ENCODE data around the gene C2CD2.

The C2CD2 gene

DNA sequence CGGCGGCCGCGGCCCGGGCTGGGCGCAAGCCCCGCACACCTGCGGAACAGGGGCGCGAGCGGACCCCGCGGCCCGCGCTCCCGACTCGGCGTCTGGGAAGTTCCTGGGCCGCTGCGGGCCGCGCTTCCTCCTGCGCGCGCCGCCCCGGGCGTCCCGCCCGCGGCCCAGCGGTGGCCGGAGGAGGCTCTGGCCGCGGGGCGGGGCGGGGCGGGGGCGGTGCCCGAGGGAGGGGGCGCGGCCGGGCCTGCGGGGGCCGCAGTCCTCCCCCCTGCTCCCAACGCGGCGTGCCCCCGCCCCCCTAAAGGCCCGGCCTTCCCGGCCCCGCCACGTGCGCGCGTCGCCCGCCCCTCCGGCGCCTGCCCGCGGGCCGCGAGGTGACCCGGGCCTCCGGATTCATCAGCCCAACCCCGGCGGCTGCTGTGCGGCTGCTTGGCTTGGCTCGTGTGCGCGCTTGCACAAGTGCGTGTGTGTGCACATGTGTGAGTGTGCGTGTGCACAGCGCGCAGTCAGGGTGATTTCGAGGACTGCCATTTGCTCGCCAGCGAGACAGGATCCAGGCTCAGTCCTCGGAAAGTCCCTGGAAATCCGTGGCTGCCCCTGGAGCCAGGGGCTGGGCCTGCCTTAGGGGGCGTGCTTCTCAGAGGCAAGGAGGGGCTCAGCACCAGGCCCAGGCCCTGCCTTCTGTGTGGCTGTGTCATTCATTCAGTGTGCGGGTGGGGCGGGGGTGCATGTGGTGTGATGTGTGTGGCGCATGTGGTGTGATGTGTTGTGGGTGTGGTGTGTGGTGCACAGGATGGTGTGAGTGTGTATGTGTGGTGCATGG, at the start of gene C2CD2:
Gene C2CD2, minus strand, starts transcription at position 188 of the 823 bp plus-strand sequence. CDS start 370 bp downstream, outside the sequence.
- TF ChIP-seq, protein P1, sequence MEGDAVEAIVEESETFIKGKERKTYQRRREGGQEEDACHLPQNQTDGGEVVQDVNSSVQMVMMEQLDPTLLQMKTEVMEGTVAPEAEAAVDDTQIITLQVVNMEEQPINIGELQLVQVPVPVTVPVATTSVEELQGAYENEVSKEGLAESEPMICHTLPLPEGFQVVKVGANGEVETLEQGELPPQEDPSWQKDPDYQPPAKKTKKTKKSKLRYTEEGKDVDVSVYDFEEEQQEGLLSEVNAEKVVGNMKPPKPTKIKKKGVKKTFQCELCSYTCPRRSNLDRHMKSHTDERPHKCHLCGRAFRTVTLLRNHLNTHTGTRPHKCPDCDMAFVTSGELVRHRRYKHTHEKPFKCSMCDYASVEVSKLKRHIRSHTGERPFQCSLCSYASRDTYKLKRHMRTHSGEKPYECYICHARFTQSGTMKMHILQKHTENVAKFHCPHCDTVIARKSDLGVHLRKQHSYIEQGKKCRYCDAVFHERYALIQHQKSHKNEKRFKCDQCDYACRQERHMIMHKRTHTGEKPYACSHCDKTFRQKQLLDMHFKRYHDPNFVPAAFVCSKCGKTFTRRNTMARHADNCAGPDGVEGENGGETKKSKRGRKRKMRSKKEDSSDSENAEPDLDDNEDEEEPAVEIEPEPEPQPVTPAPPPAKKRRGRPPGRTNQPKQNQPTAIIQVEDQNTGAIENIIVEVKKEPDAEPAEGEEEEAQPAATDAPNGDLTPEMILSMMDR (IDR thresholded peaks at IDR 0.05; ENCODE audit: low read depth, low read length, missing control alignments): no peak
- peak within 1 kb of the TSS; percentile 77 for H3K4me3 ChIP-seq (replicated peaks; ENCODE audit: low read depth, low read length)
- peak; percentile 42 for DNase-seq (ENCODE audit: extremely low read depth, low read depth)

DNA sequence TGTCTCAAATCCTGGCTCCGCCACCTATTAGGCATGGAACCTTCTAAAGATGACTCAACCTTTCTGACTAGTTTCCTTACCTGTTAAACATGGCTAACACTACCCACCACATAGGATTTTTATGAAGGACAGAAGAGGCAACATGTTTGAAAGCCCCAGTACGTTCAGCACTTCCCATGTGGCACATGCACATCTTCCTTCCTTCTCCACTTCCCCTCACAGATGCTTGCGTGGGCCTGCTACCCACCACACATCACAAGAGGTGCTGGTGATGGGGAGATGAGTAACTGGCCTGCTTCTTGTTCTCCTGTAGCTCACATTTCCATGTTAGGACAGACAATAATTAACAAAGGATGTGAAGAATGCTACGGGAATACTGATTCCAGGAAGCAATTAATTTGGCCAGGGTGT, 49.2 kb upstream of the C2CD2 start:
- DNase-seq (ENCODE audit: extremely low read depth, low read depth): no peak
- no peak overlapping the region for H3K4me3 ChIP-seq (replicated peaks; ENCODE audit: low read depth, low read length)

DNA sequence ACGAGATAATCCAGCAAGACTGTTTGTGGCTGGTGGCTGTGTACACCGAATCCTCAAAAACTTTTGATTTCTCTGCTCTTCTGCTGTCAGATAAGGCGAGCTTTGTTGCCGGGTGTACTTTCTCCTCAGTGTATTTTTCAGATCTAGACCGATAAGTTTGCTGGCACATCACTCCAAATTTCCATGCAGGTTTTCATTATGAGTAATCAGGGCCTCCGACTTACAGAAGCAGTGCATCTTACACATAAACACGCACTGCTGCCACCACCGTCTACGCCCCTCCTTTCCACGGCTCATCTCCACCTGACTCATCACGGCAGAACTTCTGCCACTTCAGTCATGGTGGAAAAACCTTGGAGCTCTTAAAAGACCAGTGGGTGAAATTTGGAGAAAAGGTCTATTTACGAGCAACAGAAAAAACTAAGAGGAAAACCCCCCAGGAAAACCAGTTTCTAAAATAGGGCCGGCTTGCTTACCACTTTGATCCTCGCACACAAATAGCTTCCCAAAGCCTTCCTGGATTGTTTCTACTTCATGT, 48.7 kb upstream of the C2CD2 start:
- TF ChIP-seq, protein P1 (IDR thresholded peaks at IDR 0.05; ENCODE audit: low read depth, low read length, missing control alignments): no peak
- peak; percentile 52 for DNase-seq (ENCODE audit: extremely low read depth, low read depth)
- no peak overlapping the region for H3K4me3 ChIP-seq (replicated peaks; ENCODE audit: low read depth, low read length)

More for the DNA sequence above, 49.2 kb upstream of the C2CD2 start:
- TF ChIP-seq, protein P1 (IDR thresholded peaks at IDR 0.05; ENCODE audit: low read depth, low read length, missing control alignments): no peak

DNA sequence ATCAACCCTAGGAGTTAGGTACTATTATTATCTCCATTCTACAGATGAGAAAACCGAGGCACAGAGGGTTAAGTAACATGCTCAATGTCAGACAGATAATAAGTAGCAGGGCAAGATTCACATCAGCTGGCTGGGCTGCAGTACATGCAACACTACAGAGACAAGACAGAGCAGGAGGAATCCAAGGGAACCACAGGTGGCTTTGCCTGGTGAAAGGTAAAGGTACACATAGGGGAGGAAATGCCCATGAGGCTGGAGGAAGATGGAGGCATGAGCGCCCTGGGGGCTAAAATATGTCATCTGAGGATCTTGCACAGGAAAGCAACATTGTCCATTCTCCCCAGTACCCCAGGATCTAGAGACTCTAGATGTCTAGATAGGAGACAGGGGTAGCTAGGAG, 48.0 kb upstream of the C2CD2 start:
- no peak for DNase-seq (ENCODE audit: extremely low read depth, low read depth)

DNA sequence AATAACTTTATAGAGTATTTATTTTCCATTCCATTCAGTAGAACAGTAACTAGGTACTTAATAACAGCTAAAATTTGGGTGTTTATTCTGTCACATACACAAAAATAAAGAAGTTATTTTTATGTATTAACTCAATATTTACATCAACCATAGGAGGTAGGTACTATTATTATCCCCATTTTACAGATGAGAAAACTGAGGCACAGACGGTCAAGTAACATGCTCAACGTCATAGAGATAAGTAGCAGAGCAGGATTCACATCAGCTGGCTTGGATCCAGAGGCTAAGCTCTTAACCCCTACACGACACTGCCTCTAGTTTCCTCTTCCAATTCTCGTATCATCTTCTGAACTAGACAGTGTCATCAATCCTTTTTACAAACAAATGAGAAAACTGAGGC, 47.1 kb upstream of the C2CD2 start:
- DNase-seq (ENCODE audit: extremely low read depth, low read depth): no peak
- TF ChIP-seq, protein P1 (IDR thresholded peaks at IDR 0.05; ENCODE audit: low read depth, low read length, missing control alignments): no peak
- H3K4me3 ChIP-seq (replicated peaks; ENCODE audit: low read depth, low read length): no peak overlapping the region

More for the DNA sequence above, 48.0 kb upstream of the C2CD2 start:
- no peak overlapping the region for H3K4me3 ChIP-seq (replicated peaks; ENCODE audit: low read depth, low read length)
- TF ChIP-seq, protein P1 (IDR thresholded peaks at IDR 0.05; ENCODE audit: low read depth, low read length, missing control alignments): no peak

DNA sequence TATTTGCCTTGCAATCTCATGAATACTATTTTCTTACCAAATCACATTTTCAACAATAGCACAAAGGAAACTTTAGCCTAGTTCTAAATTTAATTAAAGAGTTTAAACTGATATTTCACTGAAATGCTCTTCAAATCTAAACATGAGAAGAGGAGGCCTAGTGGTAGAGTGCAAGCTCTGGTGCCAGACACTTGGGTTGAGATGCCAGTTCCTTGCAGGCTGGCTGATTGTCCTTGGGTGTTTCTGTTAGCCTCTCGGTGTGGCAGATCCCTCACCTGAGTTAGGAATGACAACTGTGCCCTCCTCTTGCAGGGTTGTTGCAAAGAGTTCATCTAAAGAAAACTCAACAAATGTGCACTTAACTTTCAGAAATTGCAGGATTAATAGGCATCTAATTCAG, 43.8 kb upstream of the C2CD2 start:
- H3K4me3 ChIP-seq (replicated peaks; ENCODE audit: low read depth, low read length): no peak overlapping the region
- TF ChIP-seq, protein P1 (IDR thresholded peaks at IDR 0.05; ENCODE audit: low read depth, low read length, missing control alignments): no peak
- no peak for DNase-seq (ENCODE audit: extremely low read depth, low read depth)

Measured in HFF-Myc (cell line).